Measurements from ENCODE around the gene PTPN3. TPM values are rescaled to one million over a fixed set of nuclear protein-coding genes. Genes with fewer than 3 reads are reported as not detected.

PTPN3 gene
- total and polyA plus RNA-seq, 4 donors: 6.3 to 30.3 (median 23.5) TPM

- WGBS: 65% methylated on average over 5 of the region's 5 CpGs
- Histone ChIP-seq H3K4me3 (ENCODE audit: low read depth in 1 of 3, low read length in 3 of 3) (no peak overlapping the region), H3K27me3 (ENCODE audit: control insufficient read depth in 4 of 4, insufficient read depth in 4 of 4, low read length in 3 of 4) (no peaks in the 10 kb centered on the region), H3K9ac (ENCODE audit: low read depth in 1 of 2, low read length in 2 of 2) (no peak overlapping the region), H3K27ac (ENCODE audit: low read depth in 1 of 2, low read length in 2 of 2) (no peak overlapping the region), H3K4me1 (ENCODE audit: control insufficient read depth in 4 of 4, insufficient read depth in 4 of 4, low read length in 3 of 4) (peaks cover 0 to 8% (median 2%) of the 10 kb centered on the region in 4 donors), H3K9me3 (ENCODE audit: control insufficient read depth in 4 of 4, low read length in 3 of 4) (no peaks in the 10 kb centered on the region), H3K36me3 (ENCODE audit: control insufficient read depth in 4 of 4, insufficient read depth in 3 of 4, low read depth in 1 of 4, low read length in 3 of 4) (no peaks in the 10 kb centered on the region)
- TF ChIP-seq EGR1 (IDR thresholded peaks at IDR 0.05; ENCODE audit: low read depth in 2 of 2): no peak
- TF ChIP-seq RAD21 (IDR thresholded peaks at IDR 0.05): no peak
- TF ChIP-seq FOXA2 (IDR thresholded peaks at IDR 0.05): no peak
- TF ChIP-seq NR2F2 (IDR thresholded peaks at IDR 0.05): no peak
- no peak for TF ChIP-seq GABPA (IDR thresholded peaks at IDR 0.05 in 1 of 2, conservative IDR thresholded peaks at IDR 0.05 in 1 of 2)
- no peak for TF ChIP-seq HNF4A (conservative IDR thresholded peaks at IDR 0.05)
- no peak for TF ChIP-seq FOXA1 (IDR thresholded peaks at IDR 0.05)
- TF ChIP-seq SP1 (IDR thresholded peaks at IDR 0.05): no peak
- TF ChIP-seq RXRA (IDR thresholded peaks at IDR 0.05): no peak
- no peak for TF ChIP-seq JUND (IDR thresholded peaks at IDR 0.05)
- no peak for TF ChIP-seq ATF3 (IDR thresholded peaks at IDR 0.05)
- no peak for TF ChIP-seq HNF4G (IDR thresholded peaks at IDR 0.05)
- TF ChIP-seq YY1 (IDR thresholded peaks at IDR 0.05): no peak
- no peak for TF ChIP-seq CTCF (IDR thresholded peaks at IDR 0.05; ENCODE audit: low read depth, low read length, missing input control)
- TF ChIP-seq REST (IDR thresholded peaks at IDR 0.05): no peak
- TF ChIP-seq MAX (IDR thresholded peaks at IDR 0.05): no peak
- no peak for TF ChIP-seq ZBTB33 (IDR thresholded peaks at IDR 0.05)
- TF ChIP-seq TAF1 (conservative IDR thresholded peaks at IDR 0.05): no peak
- DNase-seq (ENCODE audit: low spot score): no peak
Observed at GRCh38 chr9:109468927-109469326, 29.2 kb downstream of the PTPN3 start.
